Upper lobe of left lung (tissue), 4 donors: ENCODE results near the gene TPTE.
"Not testable (repeated sequence)": the region's sequence is repeated elsewhere in the genome, so short reads cannot be mapped to it uniquely, and the experiment has no call there.

Source experiments
- POLR2A ChIP-seq, 4 donors: fragments of 450-650 bp; IDR thresholded peaks; one replicate each; pipeline ENCODE4 v1.5.1; 2016 to 2017; ENCODE audit warnings: antibody characterized with exemption in 4 of 4, mild to moderate bottlenecking in 2 of 4
- POLR2AphosphoS5 ChIP-seq, 2 donors: sonication (generic); formaldehyde crosslinking; IDR thresholded peaks; one replicate each; pipeline ENCODE4 v1.5.1; 2017; ENCODE audit warnings: antibody characterized with exemption in 2 of 2
- TF ChIP-seq, protein P1 (sequence below), 6 experiments: fragments of 450-650 bp in 4 of 6; fragments of 200-600 bp in 2 of 6; sonication (generic) in 2 of 6; IDR thresholded peaks; one replicate each; pipeline ENCODE4 v1.5.1; 2016 to 2019; ENCODE audit warnings: antibody characterized with exemption in 6 of 6

DNA sequence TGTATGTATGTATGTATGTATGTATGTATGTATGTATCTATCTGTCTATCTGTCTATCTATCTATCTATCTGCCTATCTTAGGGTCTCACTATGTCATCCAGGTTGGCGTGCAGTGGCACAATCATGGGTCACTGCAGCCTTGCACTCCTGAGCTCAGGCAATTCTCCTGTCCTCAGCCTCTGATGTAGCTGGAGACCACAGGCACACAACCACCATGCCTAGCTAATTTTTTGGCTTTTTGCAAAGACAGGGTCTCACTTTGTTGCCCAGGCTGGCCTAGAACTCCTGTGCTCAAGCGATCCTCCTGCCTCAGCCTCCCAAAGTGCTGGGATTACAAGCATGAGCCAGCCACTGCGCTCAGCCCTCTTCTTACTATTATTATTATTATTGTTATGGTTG, 4.5 kb upstream of the TPTE start:
- TF ChIP-seq POLR2A, POLR2AphosphoS5 (IDR thresholded peaks at IDR 0.05): not testable (repeated sequence)
- TF ChIP-seq, protein P1, sequence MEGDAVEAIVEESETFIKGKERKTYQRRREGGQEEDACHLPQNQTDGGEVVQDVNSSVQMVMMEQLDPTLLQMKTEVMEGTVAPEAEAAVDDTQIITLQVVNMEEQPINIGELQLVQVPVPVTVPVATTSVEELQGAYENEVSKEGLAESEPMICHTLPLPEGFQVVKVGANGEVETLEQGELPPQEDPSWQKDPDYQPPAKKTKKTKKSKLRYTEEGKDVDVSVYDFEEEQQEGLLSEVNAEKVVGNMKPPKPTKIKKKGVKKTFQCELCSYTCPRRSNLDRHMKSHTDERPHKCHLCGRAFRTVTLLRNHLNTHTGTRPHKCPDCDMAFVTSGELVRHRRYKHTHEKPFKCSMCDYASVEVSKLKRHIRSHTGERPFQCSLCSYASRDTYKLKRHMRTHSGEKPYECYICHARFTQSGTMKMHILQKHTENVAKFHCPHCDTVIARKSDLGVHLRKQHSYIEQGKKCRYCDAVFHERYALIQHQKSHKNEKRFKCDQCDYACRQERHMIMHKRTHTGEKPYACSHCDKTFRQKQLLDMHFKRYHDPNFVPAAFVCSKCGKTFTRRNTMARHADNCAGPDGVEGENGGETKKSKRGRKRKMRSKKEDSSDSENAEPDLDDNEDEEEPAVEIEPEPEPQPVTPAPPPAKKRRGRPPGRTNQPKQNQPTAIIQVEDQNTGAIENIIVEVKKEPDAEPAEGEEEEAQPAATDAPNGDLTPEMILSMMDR (IDR thresholded peaks at IDR 0.05): not testable (repeated sequence)
